PC-9 (cell line): Measurements from ENCODE around the gene LIN28B. TPM values are rescaled to one million over a fixed set of nuclear protein-coding genes. Genes with fewer than 3 reads are reported as not detected.

Experiments used
- BruUV-seq: library from RNA; stranded (reverse); fragments of 400-500 nt; replicated peaks from 2 replicates; lab custom pipeline; 2021; lab: Mats Ljungman, UMichigan
- CTCF ChIA-PET: fragments of 300-600 bp; sonication (Branson Sonifier 250); formaldehyde crosslinking; loops from one replicate; lab custom pipeline; 2022; ENCODE audit warnings: antibody characterized with exemption; lab: Charles Lee
- POLR2A ChIA-PET: fragments of 300-600 bp; sonication (Branson Sonifier 250); formaldehyde crosslinking; loops from one replicate; lab custom pipeline; 2022; ENCODE audit warnings: antibody characterized with exemption; ENCODE audit not compliant: unreplicated experiment; lab: Charles Lee
- DNase-seq, 2 experiments: peaks; one replicate each; pipeline versions ENCODE4 v3.0.0 to v3.0.0-alpha.2; 2015 to 2022; ENCODE audit warnings: mixed read lengths in 1 of 2
- H2AFZ ChIP-seq: fragments of 200-600 bp; sonication (generic); 2 replicates; pipeline ENCODE4 v1.8.1; 2017; ENCODE audit warnings: antibody characterized with exemption
- H3F3A ChIP-seq: fragments of 200-600 bp; sonication (generic); 2 replicates; pipeline ENCODE4 v1.8.1; 2017; ENCODE audit warnings: antibody characterized with exemption, mild to moderate bottlenecking, low read depth; ENCODE audit not compliant: insufficient read depth
- H3K27ac ChIP-seq: fragments of 200-600 bp; sonication (generic); 2 replicates; pipeline ENCODE4 v1.6.1; 2016; ENCODE audit warnings: mixed run types
- H3K27me3 ChIP-seq: fragments of 200-600 bp; sonication (generic); 2 replicates; pipeline ENCODE4 v1.6.1; 2016; ENCODE audit warnings: low read depth, mixed run types; ENCODE audit not compliant: insufficient read depth
- H3K36me3 ChIP-seq: fragments of 200-600 bp; sonication (generic); 2 replicates; pipeline ENCODE4 v1.6.1; 2016; ENCODE audit warnings: low read depth, mixed run types
- H3K4me1 ChIP-seq: fragments of 200-600 bp; sonication (generic); replicated peaks from 2 replicates; pipeline ENCODE4 v1.6.1; 2016; ENCODE audit warnings: mixed run types; ENCODE audit not compliant: insufficient read depth
- H3K4me2 ChIP-seq: fragments of 200-600 bp; sonication (generic); 2 replicates; pipeline ENCODE4 v1.6.1; 2017; ENCODE audit warnings: mixed run types
- H3K4me3 ChIP-seq: fragments of 200-600 bp; sonication (generic); 2 replicates; pipeline ENCODE4 v1.6.1; 2016; ENCODE audit warnings: mixed run types
- H3K79me2 ChIP-seq: fragments of 200-600 bp; sonication (generic); 2 replicates; pipeline ENCODE4 v1.6.1; 2017; ENCODE audit warnings: low read depth, mixed run types
- H3K9me2 ChIP-seq: fragments of 200-600 bp; sonication (generic); 2 replicates; pipeline ENCODE4 v1.8.1; 2017; ENCODE audit warnings: mild to moderate bottlenecking; ENCODE audit not compliant: insufficient read depth
- H3K9me3 ChIP-seq: fragments of 200-600 bp; sonication (generic); 2 replicates; pipeline ENCODE4 v1.8.1; 2016; ENCODE audit warnings: low read depth; ENCODE audit not compliant: insufficient read depth
- H4K20me1 ChIP-seq: fragments of 200-600 bp; sonication (generic); 2 replicates; pipeline ENCODE4 v1.8.1; 2017; ENCODE audit not compliant: insufficient read depth
- CTCF ChIP-seq: fragments of 200-600 bp; sonication (generic); conservative IDR thresholded peaks from 2 replicates; pipeline ENCODE4 v1.6.1; 2017; ENCODE audit warnings: mixed run types, antibody characterized with exemption, mild to moderate bottlenecking, moderate library complexity
- EZH2 ChIP-seq: fragments of 200-600 bp; sonication (generic); IDR thresholded peaks from 2 replicates; pipeline ENCODE4 v1.8.0; 2017; ENCODE audit warnings: antibody characterized with exemption, low read depth
- intact Hi-C: fragments of 100-400 bp; cut with micrococcal nuclease; formaldehyde crosslinking; loops from one replicate; pipeline ENCODE4 v1.10.0; 2022; ENCODE audit not compliant: unreplicated experiment
- total RNA-seq: library from RNA; stranded (reverse); gene quantifications from 2 replicates; pipeline ENCODE4 v1.2.3, GENCODE V29; 2021

LIN28B gene
- total RNA-seq, 1 experiment from 2014 or later = not detected

- no peaks in the 10 kb centered on the region; the same call in 1 of the 2 replicates for H3K9me3 ChIP-seq
- no peaks in the 10 kb centered on the region for H3F3A ChIP-seq
- no peak overlapping the region for H3K4me3 ChIP-seq
- no peaks in the 10 kb centered on the region for H3K4me1 ChIP-seq
- no peaks in the 10 kb centered on the region for H3K27me3 ChIP-seq
- no peak overlapping the region for H2AFZ ChIP-seq
- H3K9me2 ChIP-seq = no peaks in the 10 kb centered on the region
- POLR2A ChIA-PET = no interaction called here
- DNase-seq = no peak
- TF ChIP-seq CTCF (no peak), EZH2 (no peak)
- no TSS peak for BruUV-seq
- intact Hi-C loops = loop anchor here (5.0 kb wide), 1 partner anchor 134 kb away; no protein-coding TSS in a partner anchor
- H3K36me3 ChIP-seq = no peaks in the 10 kb centered on the region
- H3K4me2 ChIP-seq = no peak overlapping the region
- H3K27ac ChIP-seq = no peak overlapping the region
- no peaks in the 10 kb centered on the region for H4K20me1 ChIP-seq
- no peaks in the 10 kb centered on the region for H3K79me2 ChIP-seq
- CTCF ChIA-PET = no interaction called here
These were observed 13.1 kb upstream of the LIN28B start for GRCh38 chr6:104943781-104944180.

- Histone ChIP-seq H3K4me3 (no peak overlapping the region), H4K20me1 (no peaks in the 10 kb centered on the region), H2AFZ (no peak overlapping the region), H3F3A (no peaks in the 10 kb centered on the region), H3K36me3 (no peaks in the 10 kb centered on the region), H3K27me3 (no peaks in the 10 kb centered on the region), H3K9me2 (0 out of 2 replicates have a peak, but pooled peaks cover 7% of the 10 kb centered on the region), H3K4me2 (no peak overlapping the region), H3K9me3 (no peaks in the 10 kb centered on the region), H3K4me1 (no peaks in the 10 kb centered on the region), H3K27ac (no peak overlapping the region), H3K79me2 (no peaks in the 10 kb centered on the region)
- intact Hi-C loops = no loop called here
- POLR2A ChIA-PET = no interaction called here
- CTCF ChIA-PET = no interaction called here
- no TSS peak for BruUV-seq
- DNase-seq = no peak
- TF ChIP-seq EZH2 (no peak), CTCF (no peak)
These were observed 7.7 kb upstream of the LIN28B start for GRCh38 chr6:104949206-104949605.

DNA sequence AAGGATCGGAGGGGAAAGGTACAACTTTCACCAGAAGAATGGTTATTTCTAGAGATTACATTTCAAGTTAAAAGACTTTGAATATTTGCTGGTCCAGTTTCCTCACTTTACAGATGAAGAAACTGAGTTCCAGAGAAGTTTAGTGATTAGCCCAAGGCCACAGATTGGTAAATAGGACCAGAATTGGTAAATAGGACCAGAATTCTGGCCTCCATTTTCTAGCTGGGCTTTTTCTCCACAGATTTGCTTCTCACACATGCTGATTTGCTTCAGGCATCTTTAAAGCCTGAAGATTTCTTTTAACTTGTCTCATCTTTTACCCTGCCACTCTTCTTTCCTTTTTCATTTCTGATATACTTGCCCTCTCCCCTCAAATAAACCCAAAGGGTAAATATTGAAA lies 5.2 kb upstream of the LIN28B start:
- no peak overlapping the region for H3K4me2 ChIP-seq
- POLR2A ChIA-PET = no interaction called here
- H3K4me1 ChIP-seq = no peaks in the 10 kb centered on the region

More for the DNA sequence above, 5.2 kb upstream of the LIN28B start:
- DNase-seq = no peak
- Histone ChIP-seq H3K9me2 (0 out of 2 replicates have a peak, but pooled peaks cover 7% of the 10 kb centered on the region), H3K27ac (no peak overlapping the region), H3K27me3 (no peaks in the 10 kb centered on the region), H3K4me3 (no peak overlapping the region), H3K9me3 (no peaks in the 10 kb centered on the region), H3K36me3 (no peaks in the 10 kb centered on the region), H3F3A (no peaks in the 10 kb centered on the region), H4K20me1 (no peaks in the 10 kb centered on the region), H2AFZ (0 out of 2 replicates have a peak overlapping the region, but pooled peaks have one; percentile 1), H3K79me2 (no peaks in the 10 kb centered on the region)
- intact Hi-C loops = no loop called here
- BruUV-seq = no TSS peak
- CTCF ChIA-PET = no interaction called here
- TF ChIP-seq EZH2 (no peak), CTCF (no peak)
